DMS114 treated with DMSO at 0.1 percent for 48 hours (cell line): Measurements from ENCODE around the gene NVL.
"Not testable (repeated sequence)": the region's sequence is repeated elsewhere in the genome, so short reads cannot be mapped to it uniquely, and the experiment has no call there.

Experiments used
- DNase-seq: peaks from one replicate; lab custom pipeline; 2025; ENCODE audit not compliant: unreplicated experiment; lab: John Stamatoyannopoulos, UW

Gene NVL

DNA sequence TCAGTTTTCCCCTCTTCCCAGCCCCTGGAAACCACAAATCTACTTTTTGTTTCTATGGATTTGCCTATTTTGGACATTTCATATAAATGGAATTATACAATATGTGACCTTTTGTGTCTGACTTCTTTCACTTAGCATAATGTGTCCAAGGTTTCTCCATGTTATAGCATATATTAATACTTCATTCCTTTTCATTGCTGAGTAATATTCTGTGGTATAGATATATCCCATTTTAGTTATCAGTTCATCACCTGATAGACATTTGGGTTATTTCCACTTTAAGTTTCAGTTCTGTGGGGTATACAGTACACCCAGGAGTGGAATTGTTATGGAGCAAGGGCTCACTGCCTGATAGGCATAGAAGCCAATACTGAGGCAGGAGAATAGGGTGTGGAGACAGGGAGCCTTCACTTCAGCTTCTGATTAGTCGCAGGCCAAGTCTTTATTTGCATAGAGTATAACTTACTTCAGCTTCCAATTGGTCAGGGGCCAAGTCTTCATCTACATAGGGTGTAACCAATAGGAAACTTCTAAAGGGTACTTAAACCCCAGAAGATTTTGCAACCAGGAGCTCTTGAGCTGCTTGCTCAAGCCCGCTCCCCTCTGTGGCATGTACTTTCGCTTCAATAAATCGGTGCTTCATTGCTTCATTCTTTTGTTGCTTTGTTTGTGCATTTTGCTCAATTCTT lies 8.3 kb upstream of the NVL start:
- no peak for DNase-seq

DNA sequence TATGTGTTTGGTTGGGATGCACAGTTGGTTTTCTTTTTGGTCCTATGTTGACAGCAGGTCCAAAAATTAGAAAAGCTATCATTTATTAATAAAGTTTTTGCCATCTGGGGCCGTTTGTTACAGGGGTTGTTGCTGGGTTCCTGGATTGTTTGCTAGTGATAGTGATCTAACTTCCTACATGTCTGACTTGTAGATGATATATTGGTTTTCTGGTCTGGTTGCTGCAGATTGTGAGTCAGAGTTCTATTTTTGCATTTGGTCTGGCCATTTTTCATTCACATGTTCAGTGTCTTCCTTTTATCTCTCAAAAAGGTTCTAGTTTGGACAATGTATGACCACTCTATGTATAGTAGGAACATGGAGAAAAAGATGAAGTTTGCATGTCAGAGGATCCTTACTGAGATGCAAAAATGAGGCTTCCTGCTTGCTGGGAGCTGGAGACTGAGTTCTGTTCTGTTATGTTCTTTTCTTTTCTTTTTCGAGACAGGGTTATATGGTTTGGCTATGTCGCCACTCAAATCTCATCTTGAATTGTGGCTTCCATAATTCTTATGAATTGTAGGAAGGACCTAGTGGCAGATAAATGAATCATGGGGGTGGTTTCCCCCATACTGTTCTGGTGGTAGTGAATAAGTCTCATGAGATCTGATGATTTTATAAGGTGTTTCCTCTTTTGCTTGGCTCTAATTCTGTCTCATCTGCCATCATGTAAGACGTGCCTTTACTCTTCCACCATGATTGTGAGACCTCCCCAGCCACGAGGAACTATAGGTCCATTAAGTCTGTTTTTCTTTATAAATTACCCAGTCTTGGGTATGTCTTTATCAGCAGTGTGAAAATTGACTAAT lies 4.2 kb upstream of the NVL start:
- no peak for DNase-seq

DNA sequence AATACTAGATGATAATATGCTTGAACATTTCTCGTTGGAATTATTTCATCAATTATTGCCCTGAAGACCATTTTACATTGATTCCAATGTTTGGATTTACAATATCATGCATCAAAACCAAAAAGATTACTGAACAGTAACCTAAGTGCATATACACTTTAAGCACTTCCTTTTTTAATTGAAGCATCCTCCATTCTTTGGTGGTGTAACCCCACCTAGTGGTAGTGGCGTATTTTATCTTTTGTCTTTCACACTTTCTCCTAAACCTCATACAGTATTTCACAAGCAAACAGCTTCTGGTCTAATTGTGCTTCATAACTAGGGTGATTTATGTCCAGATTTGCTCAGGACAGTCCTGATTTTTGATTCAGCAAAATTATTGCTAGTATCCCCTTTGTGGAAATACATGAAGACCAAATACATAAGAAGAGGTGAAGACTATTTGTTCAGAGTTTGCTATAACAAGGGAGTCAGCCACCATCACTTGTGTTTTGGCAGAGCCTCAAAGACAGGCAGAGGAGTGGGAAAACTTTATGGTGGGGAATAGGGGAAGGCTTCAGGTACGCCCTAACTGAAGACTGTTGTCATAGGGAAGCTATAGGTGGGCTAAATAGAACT lies 3.4 kb upstream of the NVL start:
- peak; percentile 64 for DNase-seq

GRCh38 chr1:224331824-224332223 lies 1.9 kb upstream of the NVL start:
- no peak for DNase-seq

- no peak for DNase-seq
Measured at GRCh38 chr1:224331326-224331725, 1.4 kb upstream of the NVL start.

GRCh38 chr1:224329484-224329841 lies 509 bp downstream of the NVL start:
- no peak for DNase-seq

GRCh38 chr1:224328644-224329043 lies 1.3 kb downstream of the NVL start:
- no peak for DNase-seq

DNA sequence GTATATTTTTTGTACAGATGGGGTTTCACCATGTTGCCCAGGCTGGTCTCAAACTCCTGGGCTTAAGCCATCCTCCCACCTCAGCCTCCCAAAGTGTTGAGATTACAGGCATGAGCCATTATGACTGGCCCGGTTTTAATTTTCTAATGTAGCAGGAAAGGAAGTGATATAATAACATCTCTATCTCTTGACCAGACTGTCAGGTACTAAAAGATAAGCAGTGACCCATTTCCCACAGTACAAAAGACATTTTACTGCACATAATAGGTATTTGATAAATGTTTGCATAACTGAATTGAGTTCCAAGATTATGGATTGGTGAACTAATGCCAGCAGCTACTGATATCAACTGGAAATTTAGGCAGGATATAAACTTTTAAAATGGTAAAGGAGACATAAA lies 4.0 kb downstream of the NVL start:
- DNase-seq, result no peak

DNA sequence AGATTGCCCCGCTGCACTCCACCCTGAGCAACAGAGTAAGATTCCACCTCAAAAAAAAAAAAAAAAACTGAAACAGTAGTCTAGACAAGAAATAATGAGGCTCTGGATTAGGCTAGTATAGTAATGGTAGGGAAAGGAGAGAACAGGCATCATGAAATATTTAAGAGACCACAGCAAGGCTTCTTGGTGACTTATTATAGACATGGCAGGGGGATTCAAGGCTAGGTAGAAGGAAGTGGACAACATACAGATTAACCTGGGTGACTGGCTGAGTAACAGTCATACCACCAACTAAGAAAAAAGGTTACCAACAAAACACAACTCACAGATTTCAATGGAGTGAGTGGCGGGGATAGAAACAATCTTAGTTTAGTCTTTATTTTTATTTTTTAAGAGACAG lies 8.3 kb downstream of the NVL start:
- DNase-seq, result no peak

- DNase-seq, result no peak
Measured at GRCh38 chr1:224317383-224318045, 12.5 kb downstream of the NVL start.

DNA sequence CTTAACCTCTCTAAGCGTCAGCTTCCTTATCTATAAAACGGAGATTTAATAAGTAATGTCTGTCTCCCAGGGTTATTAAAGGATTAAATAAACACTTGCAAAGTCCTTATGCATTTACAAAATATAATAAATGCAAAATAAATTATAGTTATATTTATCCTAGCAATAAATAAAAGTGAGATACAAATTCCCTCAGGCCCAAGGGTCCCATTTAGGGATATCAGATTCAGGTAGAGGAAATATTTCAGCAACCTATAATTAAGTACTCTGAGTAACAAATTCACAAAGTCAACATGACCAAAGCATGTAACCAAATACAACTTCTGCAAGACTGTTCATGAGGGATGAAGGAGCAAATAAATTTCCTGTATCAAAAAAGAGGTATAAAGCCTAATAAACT lies 17.9 kb downstream of the NVL start:
- DNase-seq, result no peak

DNA sequence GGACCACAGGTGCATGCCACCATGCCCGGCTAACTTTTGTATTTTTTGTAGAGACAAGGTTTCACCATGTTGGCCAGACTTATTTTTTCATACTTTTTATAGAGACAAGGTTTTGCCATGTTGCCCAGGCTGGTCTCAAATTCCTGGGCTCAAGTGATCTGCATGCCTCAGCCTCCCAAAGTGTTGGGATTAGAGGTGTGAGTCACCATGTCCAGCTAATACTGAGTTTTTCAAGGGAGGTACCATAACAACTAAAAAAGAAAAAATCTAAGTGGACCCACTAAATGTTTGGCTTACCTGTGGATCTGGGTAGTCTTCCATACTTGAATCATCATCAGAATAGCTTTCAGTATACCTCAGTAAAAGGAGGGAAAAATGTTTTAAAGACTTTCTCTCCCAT lies 18.5 kb downstream of the NVL start:
- DNase-seq, result not testable (repeated sequence)

- DNase-seq, result no peak
Measured at GRCh38 chr1:224308064-224308463, 21.9 kb downstream of the NVL start.

DNA sequence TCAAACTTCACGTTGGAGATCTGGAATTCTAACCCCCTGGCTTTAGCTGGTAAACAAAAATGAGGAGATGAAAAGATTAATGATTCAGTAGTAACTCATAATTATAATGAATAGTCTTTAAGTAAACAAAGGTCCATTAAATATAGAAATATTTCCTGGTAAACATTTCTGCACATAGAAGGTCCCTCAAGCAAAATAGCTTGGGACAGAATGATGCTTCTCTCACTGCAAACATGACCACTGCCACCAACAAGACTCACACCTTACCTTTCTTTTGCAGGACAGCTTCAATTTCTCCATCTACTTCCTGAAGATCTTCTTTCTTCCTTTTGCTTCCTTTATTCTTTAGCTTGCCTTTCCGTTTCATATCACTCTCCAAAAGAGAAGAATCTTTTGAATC lies 25.2 kb downstream of the NVL start:
- DNase-seq, result no peak

DNA sequence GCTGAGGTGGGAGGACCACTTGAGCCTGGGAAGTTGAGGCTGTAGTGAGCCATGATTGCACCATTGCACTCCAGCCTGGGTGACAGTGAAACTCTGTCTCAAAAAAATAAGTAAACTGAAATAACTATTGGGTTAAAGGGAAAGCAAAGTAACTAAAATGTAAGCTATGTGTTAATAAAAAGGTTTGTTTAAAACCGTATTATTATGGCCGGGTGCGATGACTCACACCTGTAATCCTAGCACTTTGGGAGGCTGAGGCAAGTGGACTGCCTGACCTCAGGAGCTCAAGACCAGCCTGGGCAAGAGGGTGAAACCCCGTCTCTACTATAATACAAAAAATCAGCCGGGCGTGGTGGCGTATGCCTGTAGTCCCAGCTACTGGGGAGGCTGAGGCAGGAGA lies 27.0 kb downstream of the NVL start:
- DNase-seq, result no peak

- DNase-seq, result no peak
Measured at GRCh38 chr1:224301391-224301790, 28.6 kb downstream of the NVL start.

DNA sequence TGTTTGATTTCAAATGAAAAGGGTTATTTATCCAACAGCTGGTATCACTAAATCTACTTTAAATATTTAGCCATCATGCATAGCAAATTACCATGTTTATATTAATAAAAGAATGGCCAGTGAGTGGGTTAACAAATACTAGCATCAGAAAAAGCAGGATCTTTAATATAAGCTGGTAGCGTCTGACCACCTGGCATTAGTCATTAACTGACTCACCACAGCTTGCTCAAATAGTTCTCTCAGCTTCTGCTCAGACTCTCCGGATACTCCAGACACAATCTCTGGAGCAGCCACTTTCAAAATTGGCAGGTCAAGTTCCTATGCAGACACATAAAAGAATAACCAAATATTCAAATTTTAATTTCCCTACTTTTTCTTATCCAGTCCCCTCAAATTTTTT lies 29.6 kb downstream of the NVL start:
- DNase-seq, result no peak

DNA sequence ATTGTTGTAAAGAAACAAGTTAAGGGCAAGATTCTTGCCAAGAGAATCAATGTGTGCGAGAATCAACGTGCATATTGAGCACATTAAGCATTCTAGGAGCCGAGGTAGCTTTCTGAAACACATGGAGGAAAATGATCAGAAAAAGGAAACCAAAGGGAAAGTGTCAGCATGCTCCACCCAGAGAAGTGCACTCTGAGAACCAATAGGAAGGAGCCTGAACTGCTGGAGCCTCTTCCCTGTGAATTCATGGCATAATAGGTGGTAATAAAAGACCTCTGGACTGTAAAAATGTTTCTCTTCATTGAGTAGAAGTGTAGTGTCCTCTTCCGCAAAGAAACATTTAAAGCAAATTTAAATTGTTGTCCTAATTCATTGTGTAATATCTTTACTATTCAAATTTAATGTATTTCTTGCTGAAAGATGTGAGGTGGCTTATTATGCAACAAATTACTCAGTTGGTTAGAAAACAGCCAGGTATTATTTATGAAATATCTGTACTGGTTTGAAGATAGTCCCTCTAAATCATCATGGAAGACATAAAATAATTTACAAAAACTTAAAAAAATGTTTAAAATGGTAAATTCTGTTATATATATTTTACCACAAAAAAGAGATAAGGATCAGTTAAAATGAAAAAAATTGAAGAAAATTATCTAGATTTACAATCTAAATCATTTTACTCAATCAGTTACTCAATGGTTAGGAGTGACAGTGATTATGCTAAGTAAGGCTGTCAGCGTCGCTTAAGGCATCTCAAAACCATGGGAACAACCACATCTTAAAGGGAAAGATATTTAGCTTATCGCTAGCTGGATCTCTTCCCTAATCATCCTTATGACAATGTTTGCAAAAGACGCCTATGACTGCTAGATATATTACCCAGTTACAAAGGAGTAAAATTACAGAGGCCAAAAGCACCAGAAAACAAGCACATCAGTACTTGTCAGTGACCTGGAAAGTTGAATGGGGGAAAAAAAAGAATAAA lies 31.3 kb downstream of the NVL start:
- no peak for DNase-seq

DNA sequence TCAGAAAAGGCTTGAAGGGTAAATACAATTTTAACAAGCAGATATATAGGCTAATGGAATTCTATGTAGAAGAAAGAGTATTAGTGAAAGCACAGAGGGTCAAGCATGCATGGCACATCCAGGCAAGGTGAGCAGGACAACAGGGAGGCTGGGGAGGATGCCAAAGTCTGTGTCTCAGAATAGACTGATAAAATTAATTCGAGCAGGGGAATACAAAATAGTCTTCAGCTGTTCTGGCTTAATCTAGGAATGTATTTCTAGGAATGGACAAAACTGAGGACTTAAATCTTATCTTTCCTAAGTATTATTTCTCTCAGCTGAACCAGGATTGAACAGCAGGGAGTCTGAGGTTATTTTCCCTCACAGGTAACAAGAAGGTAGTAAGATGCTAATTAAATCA lies 35.2 kb downstream of the NVL start:
- DNase-seq, result no peak

DNA sequence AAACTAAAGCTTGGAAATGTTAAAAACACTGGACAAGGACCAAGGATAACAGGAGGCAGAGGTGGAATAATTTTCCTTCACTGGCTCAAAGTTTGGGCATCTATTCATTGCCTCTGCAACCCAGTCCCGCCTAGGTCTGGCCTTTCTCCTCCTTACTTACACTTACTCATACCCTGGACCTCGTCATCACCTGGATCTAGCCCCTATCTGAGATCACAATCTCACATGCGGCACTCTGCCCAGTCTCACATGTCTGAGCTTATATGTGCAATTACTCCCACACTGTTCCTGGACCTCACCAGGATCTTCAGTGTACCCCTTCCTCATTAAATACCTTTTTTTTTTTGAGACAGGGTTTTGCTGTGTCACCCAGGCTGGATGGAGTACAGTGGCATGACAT lies 37.6 kb downstream of the NVL start:
- DNase-seq, result no peak

DNA sequence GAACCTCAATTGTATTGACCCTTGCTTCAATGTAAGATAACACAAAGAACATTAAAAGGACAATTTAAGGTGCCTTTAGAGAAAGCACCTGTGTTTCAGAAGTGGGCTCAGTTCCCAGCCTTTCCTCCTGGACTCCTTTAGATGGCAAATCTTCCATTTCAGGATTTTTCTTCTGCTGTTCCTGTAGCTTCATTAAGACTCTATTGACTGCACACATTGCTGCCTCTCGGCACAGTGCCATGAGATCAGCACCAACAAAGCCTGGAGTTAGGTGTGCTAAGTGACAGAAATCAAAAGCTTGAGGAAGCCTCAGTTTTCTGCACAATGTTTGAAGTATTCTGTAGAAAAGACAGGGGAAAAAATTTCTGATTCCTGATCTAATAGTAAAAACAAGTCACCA lies 40.6 kb downstream of the NVL start:
- DNase-seq, result no peak
